Liver (tissue), 9 donors: ENCODE results near the gene LCP2. TPM values are rescaled to one million over a fixed set of nuclear protein-coding genes. Genes with fewer than 3 reads are reported as not detected.

Source experiments
- DNase-seq: peaks from one replicate; pipeline ENCODE4 v3.0.0-alpha.2; 2017; ENCODE audit warnings: low spot score
- H3K27ac ChIP-seq, 2 donors: one replicate each; pipeline ENCODE4 v1.7.0; 2013; ENCODE audit warnings: inconsistent platforms in 2 of 2, low read length in 2 of 2, control low read depth in 1 of 2, low read depth in 1 of 2, mild to moderate bottlenecking in 1 of 2
- H3K27me3 ChIP-seq, 4 donors: one replicate each; pipeline versions ENCODE4 v1.6.1 to v1.7.0; 2013; ENCODE audit warnings: low read length in 3 of 4, inconsistent platforms in 1 of 4, mild to moderate bottlenecking in 1 of 4, moderate library complexity in 1 of 4; ENCODE audit not compliant: control insufficient read depth in 4 of 4, insufficient read depth in 4 of 4
- H3K36me3 ChIP-seq, 4 donors: one replicate each; pipeline versions ENCODE4 v1.6.1 to v1.7.0; 2013; ENCODE audit warnings: low read length in 3 of 4, mild to moderate bottlenecking in 3 of 4, low read depth in 1 of 4, moderate library complexity in 1 of 4; ENCODE audit not compliant: control insufficient read depth in 4 of 4, insufficient read depth in 3 of 4
- H3K4me1 ChIP-seq, 4 donors: one replicate each; pipeline versions ENCODE4 v1.6.1 to v1.7.0; 2013; ENCODE audit warnings: low read length in 3 of 4, mild to moderate bottlenecking in 3 of 4, moderate library complexity in 1 of 4; ENCODE audit not compliant: control insufficient read depth in 4 of 4, insufficient read depth in 4 of 4
- H3K4me3 ChIP-seq, 3 donors: one replicate each; pipeline versions ENCODE4 v1.6.1 to v1.7.0; 2013; ENCODE audit warnings: low read length in 3 of 3, control low read depth in 1 of 3, low read depth in 1 of 3, mild to moderate bottlenecking in 1 of 3
- H3K9ac ChIP-seq, 2 donors: one replicate each; pipeline ENCODE4 v1.7.0; 2013; ENCODE audit warnings: low read length in 2 of 2, mild to moderate bottlenecking in 2 of 2, moderate library complexity in 2 of 2, control low read depth in 1 of 2, low read depth in 1 of 2
- H3K9me3 ChIP-seq, 4 donors: one replicate each; pipeline versions ENCODE4 v1.6.1 to v1.7.0; 2013; ENCODE audit warnings: low read length in 3 of 4; ENCODE audit not compliant: control insufficient read depth in 4 of 4
- ATF3 ChIP-seq: IDR thresholded peaks from 2 replicates; pipeline ENCODE4 v1.6.1; 2016; ENCODE audit warnings: antibody characterized with exemption
- EGR1 ChIP-seq, 2 donors: IDR thresholded peaks; 2 replicates each; pipeline ENCODE4 v1.6.1; 2016 to 2018; ENCODE audit warnings: antibody characterized with exemption in 2 of 2, low read depth in 2 of 2
- FOXA1 ChIP-seq: IDR thresholded peaks from 2 replicates; pipeline ENCODE4 v1.6.1; 2016; ENCODE audit warnings: antibody characterized with exemption
- FOXA2 ChIP-seq: IDR thresholded peaks from 2 replicates; pipeline ENCODE4 v1.6.1; 2016; ENCODE audit warnings: antibody characterized with exemption
- GABPA ChIP-seq, 2 donors: IDR thresholded peaks in 1 of 2; conservative IDR thresholded peaks in 1 of 2; 2 replicates each; pipeline ENCODE4 v1.6.1; 2016; ENCODE audit warnings: antibody characterized with exemption in 2 of 2, mild to moderate bottlenecking in 1 of 2, moderate library complexity in 1 of 2
- HNF4A ChIP-seq, 2 donors: conservative IDR thresholded peaks; 2 replicates each; pipeline ENCODE4 v1.6.1; 2016; ENCODE audit warnings: antibody characterized with exemption in 2 of 2, mild to moderate bottlenecking in 2 of 2
- HNF4G ChIP-seq: IDR thresholded peaks from 2 replicates; pipeline ENCODE4 v1.6.1; 2016; ENCODE audit warnings: antibody characterized with exemption
- JUND ChIP-seq, 2 donors: IDR thresholded peaks; 2 replicates each; pipeline ENCODE4 v1.6.1; 2016; ENCODE audit warnings: antibody characterized with exemption in 2 of 2
- NR2F2 ChIP-seq: IDR thresholded peaks from 2 replicates; pipeline ENCODE4 v1.6.1; 2016; ENCODE audit warnings: antibody characterized with exemption
- RAD21 ChIP-seq, 2 donors: IDR thresholded peaks; 2 replicates each; pipeline ENCODE4 v1.6.1; 2016; ENCODE audit warnings: antibody characterized with exemption in 2 of 2, mild to moderate bottlenecking in 2 of 2
- RXRA ChIP-seq, 2 donors: IDR thresholded peaks; 2 replicates each; pipeline ENCODE4 v1.6.1; 2017 to 2018; ENCODE audit warnings: antibody characterized with exemption in 2 of 2, mild to moderate bottlenecking in 1 of 2
- SP1 ChIP-seq: IDR thresholded peaks from 2 replicates; pipeline ENCODE4 v1.6.1; 2018; ENCODE audit warnings: antibody characterized with exemption, mild to moderate bottlenecking
- TAF1 ChIP-seq: conservative IDR thresholded peaks from 2 replicates; pipeline ENCODE4 v1.6.1; 2016; ENCODE audit warnings: antibody characterized with exemption, mild to moderate bottlenecking
- YY1 ChIP-seq: IDR thresholded peaks from 2 replicates; pipeline ENCODE4 v1.6.1; 2016; ENCODE audit warnings: antibody characterized with exemption, mild to moderate bottlenecking
- ZBTB33 ChIP-seq: IDR thresholded peaks from 2 replicates; pipeline ENCODE4 v1.6.1; 2016; ENCODE audit warnings: antibody characterized with exemption
- WGBS: extraction: QIAGEN DNeasy Blood & Tissue Kit; methylation state at CpG from one replicate; pipeline ENCODE4 v1.1.7; 2013; 5-methylcytosine and 5-hydroxymethylcytosine counted together
- polyA plus RNA-seq, 2 donors: library from polyadenylated mRNA; stranded (reverse) in 1 of 2; unstranded in 1 of 2; fragments of 200-250 nt in 1 of 2; fragments of >200 nt in 1 of 2; fragmentation: Nextera tagmentation in 1 of 2; extraction: Ambion mirVana in 1 of 2; gene quantifications; one replicate each; pipeline versions ENCODE4 v1.2.1 to v1.2.3, GENCODE V29; 2013 to 2015
- total RNA-seq, 2 donors: library from RNA; depleted of rRNA; stranded (reverse); fragments of >200 nt; gene quantifications; one replicate each; pipeline ENCODE4 v1.2.3, GENCODE V29; 2014
- TF ChIP-seq, protein P1 (sequence below): IDR thresholded peaks from 2 replicates; pipeline ENCODE4 v1.6.1; 2016; ENCODE audit warnings: antibody characterized with exemption
- TF ChIP-seq, protein P2 (sequence below): IDR thresholded peaks from 2 replicates; pipeline ENCODE4 v1.6.1; 2016; ENCODE audit warnings: antibody characterized with exemption, mild to moderate bottlenecking
- TF ChIP-seq, protein P3 (sequence below): fragments of 150-350 bp; IDR thresholded peaks from 2 replicates; pipeline ENCODE4 v1.5.1; 2017; ENCODE audit warnings: improper control_type of control experiment, low read depth, low read length; ENCODE audit not compliant: missing input control
- donor health status: healthy.
- donor health status: healthy.
- donor health status: healthy.
- donor health status: healthy.
- donor health status: healthy.

The LCP2 gene
- total and polyA plus RNA-seq, 4 donors, result 3.6 to 16.3 (median 6.7) TPM

- TF ChIP-seq RXRA (IDR thresholded peaks at IDR 0.05) (no peak), TAF1 (no peak), NR2F2 (no peak), ZBTB33 (no peak), RAD21 (IDR thresholded peaks at IDR 0.05) (no peak), HNF4A (conservative IDR thresholded peaks at IDR 0.05) (no peak), FOXA2 (no peak), JUND (IDR thresholded peaks at IDR 0.05) (no peak), SP1 (no peak), FOXA1 (no peak), HNF4G (no peak), EGR1 (IDR thresholded peaks at IDR 0.05; ENCODE audit: low read depth in 2 of 2) (no peak), GABPA (IDR thresholded peaks at IDR 0.05 in 1 of 2, conservative IDR thresholded peaks at IDR 0.05 in 1 of 2) (no peak), YY1 (no peak)
- TF ChIP-seq, protein P1, sequence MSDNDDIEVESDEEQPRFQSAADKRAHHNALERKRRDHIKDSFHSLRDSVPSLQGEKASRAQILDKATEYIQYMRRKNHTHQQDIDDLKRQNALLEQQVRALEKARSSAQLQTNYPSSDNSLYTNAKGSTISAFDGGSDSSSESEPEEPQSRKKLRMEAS, result no peak
- TF ChIP-seq, protein P2, sequence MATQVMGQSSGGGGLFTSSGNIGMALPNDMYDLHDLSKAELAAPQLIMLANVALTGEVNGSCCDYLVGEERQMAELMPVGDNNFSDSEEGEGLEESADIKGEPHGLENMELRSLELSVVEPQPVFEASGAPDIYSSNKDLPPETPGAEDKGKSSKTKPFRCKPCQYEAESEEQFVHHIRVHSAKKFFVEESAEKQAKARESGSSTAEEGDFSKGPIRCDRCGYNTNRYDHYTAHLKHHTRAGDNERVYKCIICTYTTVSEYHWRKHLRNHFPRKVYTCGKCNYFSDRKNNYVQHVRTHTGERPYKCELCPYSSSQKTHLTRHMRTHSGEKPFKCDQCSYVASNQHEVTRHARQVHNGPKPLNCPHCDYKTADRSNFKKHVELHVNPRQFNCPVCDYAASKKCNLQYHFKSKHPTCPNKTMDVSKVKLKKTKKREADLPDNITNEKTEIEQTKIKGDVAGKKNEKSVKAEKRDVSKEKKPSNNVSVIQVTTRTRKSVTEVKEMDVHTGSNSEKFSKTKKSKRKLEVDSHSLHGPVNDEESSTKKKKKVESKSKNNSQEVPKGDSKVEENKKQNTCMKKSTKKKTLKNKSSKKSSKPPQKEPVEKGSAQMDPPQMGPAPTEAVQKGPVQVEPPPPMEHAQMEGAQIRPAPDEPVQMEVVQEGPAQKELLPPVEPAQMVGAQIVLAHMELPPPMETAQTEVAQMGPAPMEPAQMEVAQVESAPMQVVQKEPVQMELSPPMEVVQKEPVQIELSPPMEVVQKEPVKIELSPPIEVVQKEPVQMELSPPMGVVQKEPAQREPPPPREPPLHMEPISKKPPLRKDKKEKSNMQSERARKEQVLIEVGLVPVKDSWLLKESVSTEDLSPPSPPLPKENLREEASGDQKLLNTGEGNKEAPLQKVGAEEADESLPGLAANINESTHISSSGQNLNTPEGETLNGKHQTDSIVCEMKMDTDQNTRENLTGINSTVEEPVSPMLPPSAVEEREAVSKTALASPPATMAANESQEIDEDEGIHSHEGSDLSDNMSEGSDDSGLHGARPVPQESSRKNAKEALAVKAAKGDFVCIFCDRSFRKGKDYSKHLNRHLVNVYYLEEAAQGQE, result no peak
- TF ChIP-seq, protein P3, sequence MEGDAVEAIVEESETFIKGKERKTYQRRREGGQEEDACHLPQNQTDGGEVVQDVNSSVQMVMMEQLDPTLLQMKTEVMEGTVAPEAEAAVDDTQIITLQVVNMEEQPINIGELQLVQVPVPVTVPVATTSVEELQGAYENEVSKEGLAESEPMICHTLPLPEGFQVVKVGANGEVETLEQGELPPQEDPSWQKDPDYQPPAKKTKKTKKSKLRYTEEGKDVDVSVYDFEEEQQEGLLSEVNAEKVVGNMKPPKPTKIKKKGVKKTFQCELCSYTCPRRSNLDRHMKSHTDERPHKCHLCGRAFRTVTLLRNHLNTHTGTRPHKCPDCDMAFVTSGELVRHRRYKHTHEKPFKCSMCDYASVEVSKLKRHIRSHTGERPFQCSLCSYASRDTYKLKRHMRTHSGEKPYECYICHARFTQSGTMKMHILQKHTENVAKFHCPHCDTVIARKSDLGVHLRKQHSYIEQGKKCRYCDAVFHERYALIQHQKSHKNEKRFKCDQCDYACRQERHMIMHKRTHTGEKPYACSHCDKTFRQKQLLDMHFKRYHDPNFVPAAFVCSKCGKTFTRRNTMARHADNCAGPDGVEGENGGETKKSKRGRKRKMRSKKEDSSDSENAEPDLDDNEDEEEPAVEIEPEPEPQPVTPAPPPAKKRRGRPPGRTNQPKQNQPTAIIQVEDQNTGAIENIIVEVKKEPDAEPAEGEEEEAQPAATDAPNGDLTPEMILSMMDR, result no peak
- no peak for DNase-seq
- H3K27me3 ChIP-seq, result peaks cover 0 to 4% (median under 1%) of the 10 kb centered on the region in 4 donors
- H3K4me3 ChIP-seq, result no peak overlapping the region
- H3K9me3 ChIP-seq, result no peaks in the 10 kb centered on the region
- no peak overlapping the region for H3K27ac ChIP-seq
- H3K4me1 ChIP-seq, result peaks cover 0 to 8% (median 2%) of the 10 kb centered on the region in 4 donors
- 42% methylated on average over 8 of the region's 8 CpGs for WGBS
- no peaks in the 10 kb centered on the region for H3K36me3 ChIP-seq
- H3K9ac ChIP-seq, result no peak overlapping the region
Measured at GRCh38 chr5:170206958-170207357, 90.6 kb downstream of the LCP2 start.

- H3K27me3 ChIP-seq, result peaks cover 0 to 4% (median under 1%) of the 10 kb centered on the region in 4 donors
- peaks cover 0 to 8% (median 2%) of the 10 kb centered on the region in 4 donors for H3K4me1 ChIP-seq
- WGBS, result 50% methylated on average over 3 of the region's 3 CpGs
- H3K27ac ChIP-seq, result no peak overlapping the region
- TF ChIP-seq SP1, result no peak
- TF ChIP-seq JUND (IDR thresholded peaks at IDR 0.05), result no peak
- TF ChIP-seq, protein P3, result no peak
- TF ChIP-seq ATF3, result no peak
- no peak for TF ChIP-seq HNF4G
- TF ChIP-seq, protein P1, result no peak
- no peak for DNase-seq
- H3K36me3 ChIP-seq, result no peaks in the 10 kb centered on the region
- no peak overlapping the region for H3K4me3 ChIP-seq
- H3K9me3 ChIP-seq, result no peaks in the 10 kb centered on the region
- H3K9ac ChIP-seq, result no peak overlapping the region
Measured at GRCh38 chr5:170206216-170206615, 91.4 kb downstream of the LCP2 start.
